IMR-90 (cell line): ENCODE data around the gene NUP107. TPM values are rescaled to one million over a fixed set of nuclear protein-coding genes. Genes with fewer than 3 reads are reported as not detected.
"Not testable (repeated sequence)": the region's sequence is repeated elsewhere in the genome, so short reads cannot be mapped to it uniquely, and the experiment has no call there.

ENCODE experiments used
- ATAC-seq: fragments of 200-7000 bp; cut with Tn5 transposase; 2 replicates; pipeline ENCODE4 v1.9.1; 2020; ENCODE audit warnings: low read depth, mild to moderate bottlenecking, moderate library complexity
- BruUV-seq: library from RNA; stranded (reverse); fragments of 400-500 nt; replicated peaks from 2 replicates; lab custom pipeline; 2021; lab: Mats Ljungman, UMichigan
- CTCF ChIA-PET: fragments of 300-600 bp; formaldehyde crosslinking; extraction: SDS; loops from one replicate; lab custom pipeline; 2021; ENCODE audit warnings: antibody characterized with exemption; lab: Yijun Ruan, JAX
- POLR2A ChIA-PET: fragments of 300-600 bp; sonication (Branson Sonifier 250); formaldehyde crosslinking; loops from one replicate; lab custom pipeline; 2022; ENCODE audit warnings: antibody characterized with exemption; ENCODE audit not compliant: unreplicated experiment; lab: Charles Lee
- DNase-seq: peaks from one replicate; pipeline ENCODE4 v3.0.0; 2013
- H2AFZ ChIP-seq: replicated peaks from 2 replicates; pipeline ENCODE3; 2013; ENCODE audit warnings: low read length, mild to moderate bottlenecking; ENCODE audit not compliant: poor library complexity
- H2AK5ac ChIP-seq: 2 replicates; pipeline ENCODE4 v1.6.1; 2013; ENCODE audit warnings: low read depth, low read length, inconsistent platforms
- H2AK9ac ChIP-seq: replicated peaks from 2 replicates; pipeline ENCODE3; 2013; ENCODE audit warnings: mild to moderate bottlenecking, low read depth, low read length, moderate library complexity; ENCODE audit not compliant: poor library complexity
- H2BK120ac ChIP-seq: 2 replicates; pipeline ENCODE4 v1.6.1; 2013; ENCODE audit warnings: low read depth, low read length, inconsistent platforms
- H2BK15ac ChIP-seq: 3 replicates; pipeline ENCODE4 v1.6.1; 2013; ENCODE audit warnings: low read depth, low read length, inconsistent platforms
- H2BK20ac ChIP-seq: 2 replicates; pipeline ENCODE4 v1.6.1; 2013; ENCODE audit warnings: low read depth, mild to moderate bottlenecking, inconsistent platforms, low read length, moderate library complexity
- H2BK5ac ChIP-seq: 2 replicates; pipeline ENCODE4 v1.6.1; 2013; ENCODE audit warnings: mild to moderate bottlenecking, low read depth, low read length, inconsistent platforms; ENCODE audit not compliant: poor library complexity, severe bottlenecking
- H3K14ac ChIP-seq: replicated peaks from 2 replicates; pipeline ENCODE4 v1.6.1; 2013; ENCODE audit warnings: low read depth, low read length, inconsistent platforms
- H3K18ac ChIP-seq: 2 replicates; pipeline ENCODE4 v1.6.1; 2013; ENCODE audit warnings: low read depth, low read length, control low read depth
- H3K23ac ChIP-seq: 2 replicates; pipeline ENCODE4 v1.6.1; 2013; ENCODE audit warnings: low read depth, low read length, inconsistent platforms
- H3K27ac ChIP-seq: 2 replicates; pipeline ENCODE4 v1.5.1; 2013; ENCODE audit warnings: mild to moderate bottlenecking, control low read depth, low read length; ENCODE audit not compliant: insufficient read depth
- H3K27me3 ChIP-seq: 2 replicates; pipeline ENCODE4 v1.6.1; 2013; ENCODE audit warnings: low read length; ENCODE audit not compliant: control insufficient read depth, insufficient read depth
- H3K36me3 ChIP-seq: 2 replicates; pipeline ENCODE4 v1.6.1; 2013; ENCODE audit warnings: low read length, mixed read lengths; ENCODE audit not compliant: control insufficient read depth, insufficient read depth
- H3K4ac ChIP-seq: 2 replicates; pipeline ENCODE4 v1.6.1; 2013; ENCODE audit warnings: low read depth, low read length, inconsistent platforms
- H3K4me1 ChIP-seq: 2 replicates; pipeline ENCODE4 v1.6.1; 2013; ENCODE audit warnings: low read length, mixed read lengths; ENCODE audit not compliant: control insufficient read depth, insufficient read depth
- H3K4me2 ChIP-seq: 2 replicates; pipeline ENCODE4 v1.6.1; 2013; ENCODE audit warnings: low read depth, mild to moderate bottlenecking, control low read depth, low read length, moderate library complexity
- H3K4me3 ChIP-seq: 2 replicates; pipeline ENCODE4 v1.5.1; 2013; ENCODE audit warnings: low read depth, mild to moderate bottlenecking, control low read depth, low read length, moderate library complexity; ENCODE audit not compliant: insufficient read depth
- H3K56ac ChIP-seq: 2 replicates; pipeline ENCODE4 v1.6.1; 2013; ENCODE audit warnings: low read length, inconsistent platforms; ENCODE audit not compliant: insufficient read depth; ENCODE audit errors: extremely low read depth
- H3K79me1 ChIP-seq, 2 experiments: 2 replicates each; pipeline ENCODE4 v1.6.1; 2013; ENCODE audit warnings: low read length in 2 of 2, inconsistent platforms in 1 of 2, low read depth in 1 of 2
- H3K9ac ChIP-seq: 2 replicates; pipeline ENCODE4 v1.6.1; 2013; ENCODE audit warnings: low read depth, low read length, control low read depth
- H3K9me1 ChIP-seq: 2 replicates; pipeline ENCODE4 v1.6.1; 2013; ENCODE audit warnings: low read length, inconsistent platforms; ENCODE audit not compliant: insufficient read depth
- H3K9me3 ChIP-seq: 2 replicates; pipeline ENCODE4 v1.6.1; 2013; ENCODE audit warnings: low read length; ENCODE audit not compliant: control insufficient read depth, insufficient read depth
- H4K20me1 ChIP-seq: 2 replicates; pipeline ENCODE4 v1.6.1; 2013; ENCODE audit warnings: low read length, inconsistent platforms; ENCODE audit not compliant: insufficient read depth
- H4K5ac ChIP-seq: 2 replicates; pipeline ENCODE4 v1.6.1; 2013; ENCODE audit warnings: mild to moderate bottlenecking, low read depth, low read length, control low read depth
- H4K8ac ChIP-seq, 2 experiments: 2 replicates each; pipeline ENCODE4 v1.6.1; 2013; ENCODE audit warnings: low read depth in 2 of 2, low read length in 2 of 2, control low read depth in 1 of 2, inconsistent platforms in 1 of 2
- H4K91ac ChIP-seq: 2 replicates; pipeline ENCODE4 v1.6.1; 2013; ENCODE audit warnings: low read depth, low read length, inconsistent platforms; ENCODE audit not compliant: insufficient read depth
- WGBS, 2 experiments: methylation state at CpG; one replicate each; pipeline versions ENCODE4 v1.1.5 to v1.1.7; 2013; ENCODE audit warnings: missing lambda C conversion rate in 2 of 2; ENCODE audit not compliant: insufficient read length in 1 of 2; ENCODE audit errors: extremely low coverage in 2 of 2; 5-methylcytosine and 5-hydroxymethylcytosine counted together
- dilution Hi-C: fragments of 300-500 bp; cut with HindIII; formaldehyde crosslinking; loops from one replicate; pipeline ENCODE4 v1.14.3; 2018; ENCODE audit warnings: low sequenced_read_pairs; ENCODE audit not compliant: unreplicated experiment
- in situ Hi-C: fragments of 300-500 bp; cut with MboI; formaldehyde crosslinking; loops from 3 replicates; pipeline ENCODE4 v1.14.3; 2019; ENCODE audit warnings: low sequenced_read_pairs, inconsistent platforms, mixed read lengths
- intact Hi-C: fragments of 100-400 bp; cut with micrococcal nuclease; formaldehyde crosslinking; loops from 2 replicates; pipeline ENCODE4 v1.10.0; 2022
- polyA plus RNA-seq, 3 experiments: library from polyadenylated mRNA; depleted of rRNA; stranded (reverse); fragments of >200 nt; gene quantifications; 2 replicates each; pipeline ENCODE4 v1.2.3, GENCODE V29; 2012; ENCODE audit warnings: low replicate concordance in 1 of 3
- total RNA-seq: library from RNA; depleted of rRNA; stranded (reverse); fragments of >200 nt; gene quantifications from 2 replicates; pipeline ENCODE4 v1.2.3, GENCODE V29; 2012

NUP107 gene
- total and polyA plus RNA-seq, 2 of the 4 experiments (the other 2 are of a cell fraction) = 34.5 to 69.7 TPM

- in situ Hi-C loops, H2AK9ac ChIP-seq, DNase-seq, POLR2A ChIA-PET, H2BK120ac ChIP-seq, H3K27me3 ChIP-seq, H2BK15ac ChIP-seq, H3K56ac ChIP-seq, H3K18ac ChIP-seq, H3K4ac ChIP-seq, H2BK20ac ChIP-seq, dilution Hi-C loops, H4K8ac ChIP-seq, H2AFZ ChIP-seq, H3K9me3 ChIP-seq, H3K36me3 ChIP-seq, CTCF ChIA-PET, H2AK5ac ChIP-seq, H3K14ac ChIP-seq, intact Hi-C loops, BruUV-seq, ATAC-seq, H3K27ac ChIP-seq, H4K5ac ChIP-seq, H3K9ac ChIP-seq, H3K4me3 ChIP-seq, H3K4me2 ChIP-seq, H3K23ac ChIP-seq, H2BK5ac ChIP-seq, H4K91ac ChIP-seq: not testable (repeated sequence)
- peaks cover 7 to 60% of the 10 kb centered on the region in 2 experiments for H3K79me1 ChIP-seq
- WGBS, 2 experiments = no CpG with 5 or more reads among the region's 3 CpGs
- H3K9me1 ChIP-seq = peaks cover 16% of the 10 kb centered on the region
- H3K4me1 ChIP-seq = peaks cover 15% of the 10 kb centered on the region
- peaks cover 92% of the 10 kb centered on the region for H4K20me1 ChIP-seq
These were observed 49.3 kb upstream of the NUP107 start for GRCh38 chr12:68637439-68637838.
